GM19455 (cell line): ENCODE measurements around the gene ABLIM2.

Experiments used
- ATAC-seq: cut with Tn5 transposase; IDR thresholded peaks from one replicate; pipeline ENCODE4 v1.9.1; 2021; ENCODE audit not compliant: unreplicated experiment

Gene ABLIM2

DNA sequence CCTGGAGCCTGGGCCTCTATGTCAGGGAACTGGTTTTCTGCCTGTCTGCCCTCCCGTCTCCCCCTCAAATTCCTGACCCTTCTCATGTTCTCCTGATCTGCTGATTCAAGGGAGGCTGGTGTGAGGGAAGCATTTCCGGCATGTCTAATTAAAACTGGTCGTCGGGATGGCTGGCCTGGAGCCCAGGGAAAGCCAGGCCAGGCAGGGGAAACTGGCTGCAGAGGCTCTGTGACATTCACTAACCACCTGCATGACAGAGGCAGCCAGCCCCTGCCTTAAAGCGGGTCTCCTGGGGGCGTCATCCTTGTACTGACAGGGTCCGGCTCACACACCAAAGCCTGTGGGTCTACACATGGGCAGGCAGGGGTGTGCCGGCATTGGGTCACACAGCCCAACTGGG lies 35.2 kb downstream of the ABLIM2 start:
- ATAC-seq, result no peak

- ATAC-seq, result no peak
These were observed 35.9 kb downstream of the ABLIM2 start for GRCh38 chr4:8122746-8123145.

DNA sequence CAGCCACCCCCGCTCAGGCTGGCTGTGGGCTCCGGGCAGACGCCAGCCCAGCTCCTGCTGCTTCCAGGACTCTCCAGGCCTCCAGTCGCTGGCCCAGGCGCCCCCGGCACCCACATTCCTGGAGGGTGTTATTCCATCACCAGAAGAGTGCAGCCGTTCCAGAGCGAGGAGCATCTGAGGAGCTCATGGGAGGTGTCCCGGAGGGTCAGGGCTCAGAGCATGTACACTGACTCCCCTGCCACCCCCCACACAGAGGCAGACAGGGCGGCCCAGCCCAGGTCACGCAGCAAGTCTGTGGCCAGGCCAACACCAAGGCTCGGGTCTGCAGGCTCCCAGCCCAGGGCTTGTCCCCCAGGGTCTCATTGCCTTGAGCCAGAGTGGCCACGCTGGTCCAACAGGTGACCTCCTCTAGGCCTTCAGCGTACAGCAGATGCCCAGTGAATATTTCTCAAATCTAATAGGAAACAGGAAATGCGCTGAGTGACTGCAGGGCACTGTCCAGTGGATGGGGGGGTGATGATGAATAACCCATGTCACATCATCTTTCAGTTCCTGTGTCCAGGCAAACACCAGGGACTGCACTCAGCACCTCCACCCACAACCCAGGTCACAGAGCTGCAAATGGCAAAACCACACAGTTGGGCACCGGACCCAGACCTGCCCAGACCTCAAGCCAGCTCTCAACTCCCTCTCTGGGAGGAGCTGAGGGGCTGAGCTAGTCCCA lies 37.2 kb downstream of the ABLIM2 start:
- no peak for ATAC-seq

- no peak for ATAC-seq
These were observed 38.1 kb downstream of the ABLIM2 start for GRCh38 chr4:8120501-8120900.

DNA sequence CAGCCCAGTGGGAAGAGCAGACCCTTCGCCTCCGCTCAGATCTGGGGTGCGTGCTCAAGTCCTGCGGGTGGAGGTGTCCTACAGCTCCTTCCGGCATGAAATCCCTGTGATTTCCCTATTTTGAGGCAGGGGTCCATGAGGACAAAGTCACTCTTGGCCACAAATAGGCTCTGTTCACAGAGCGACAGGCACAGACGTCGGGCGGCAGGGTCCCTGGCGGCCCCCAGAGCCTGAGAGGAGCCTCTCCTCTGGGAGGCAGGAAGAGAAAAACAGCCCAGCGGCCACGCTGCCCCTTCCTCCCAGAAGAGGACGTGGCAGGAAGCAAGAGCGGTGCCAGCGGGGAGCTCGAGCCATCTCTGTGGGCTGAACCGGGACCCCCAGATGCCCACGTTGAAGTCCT lies 38.7 kb downstream of the ABLIM2 start:
- no peak for ATAC-seq

GRCh38 chr4:8118531-8118930 lies 40.1 kb downstream of the ABLIM2 start:
- ATAC-seq, result no peak

DNA sequence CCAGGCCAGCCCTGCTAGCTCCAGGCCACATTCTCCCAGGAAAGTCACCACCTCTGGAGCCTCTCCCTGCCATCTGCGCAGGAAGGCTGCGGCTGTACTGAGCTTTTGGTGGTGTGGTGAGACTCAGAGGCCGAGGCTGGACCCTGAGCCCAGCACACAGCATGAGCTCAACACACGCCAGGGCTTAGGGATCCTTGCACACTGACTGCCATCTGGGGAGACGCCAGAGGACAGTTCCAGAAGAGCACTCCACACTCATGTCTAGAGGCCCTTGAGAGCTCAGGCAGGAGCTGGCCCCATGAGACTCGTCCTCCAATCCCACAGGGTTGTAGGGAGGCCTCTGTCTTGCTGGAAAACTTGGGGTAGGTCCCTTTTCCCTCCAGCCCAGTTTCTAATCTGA lies 40.6 kb downstream of the ABLIM2 start:
- ATAC-seq, result no peak

DNA sequence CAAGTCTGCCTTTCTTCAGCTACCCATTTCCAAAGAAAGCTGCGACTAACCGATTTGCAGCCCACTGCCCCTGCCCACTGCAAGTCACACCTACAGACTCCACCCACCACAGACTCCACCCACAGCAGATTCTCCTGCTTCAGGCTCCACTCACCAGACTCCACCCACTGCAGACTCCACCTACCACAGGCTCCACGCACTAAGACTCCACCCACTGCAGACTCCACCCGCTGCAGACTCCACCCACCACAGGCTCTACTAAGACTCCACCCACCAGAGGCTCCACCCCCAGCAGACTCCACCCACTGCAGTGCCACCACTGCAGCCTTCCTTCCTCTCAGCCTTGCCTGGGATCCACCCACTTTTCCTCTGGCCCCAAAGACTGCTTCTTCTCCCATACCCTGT lies 41.3 kb downstream of the ABLIM2 start:
- ATAC-seq, result no peak

DNA sequence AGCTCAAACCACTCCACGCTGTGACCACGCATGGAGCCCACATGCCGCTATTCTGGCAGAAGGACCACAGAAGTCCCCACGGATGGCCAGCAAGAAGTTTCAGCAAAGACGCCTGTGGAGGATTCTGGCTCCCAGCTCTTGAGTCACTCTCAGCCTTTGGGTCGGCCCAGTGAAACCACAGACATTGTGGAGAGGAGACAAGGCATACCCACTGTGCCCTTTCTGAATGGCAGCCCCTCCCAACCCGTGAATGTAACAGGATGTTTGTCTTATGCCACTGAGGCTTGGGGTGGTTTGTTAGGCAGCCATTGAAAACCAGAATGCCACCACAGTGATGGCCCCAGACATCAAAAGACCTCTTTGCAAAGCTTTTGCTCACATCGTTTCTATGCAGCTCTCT lies 42.7 kb downstream of the ABLIM2 start:
- no peak for ATAC-seq

DNA sequence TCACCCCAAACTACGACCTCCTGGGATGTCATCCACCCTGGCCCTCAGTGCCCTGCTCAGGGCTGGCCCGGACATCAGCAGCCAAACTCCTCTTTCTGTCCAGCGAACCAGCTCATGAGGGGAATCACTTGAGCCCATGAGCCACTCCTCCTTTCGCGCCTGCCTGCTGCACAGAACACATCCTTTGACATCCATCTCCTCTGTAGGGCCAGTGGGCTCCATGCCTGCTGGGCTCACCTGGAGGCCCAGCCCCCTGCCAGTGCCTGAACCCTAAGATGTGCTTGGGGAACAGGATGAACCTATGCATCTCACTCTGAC lies 43.5 kb downstream of the ABLIM2 start:
- no peak for ATAC-seq

- no peak for ATAC-seq
These were observed 44.0 kb downstream of the ABLIM2 start for GRCh38 chr4:8114456-8115202.

DNA sequence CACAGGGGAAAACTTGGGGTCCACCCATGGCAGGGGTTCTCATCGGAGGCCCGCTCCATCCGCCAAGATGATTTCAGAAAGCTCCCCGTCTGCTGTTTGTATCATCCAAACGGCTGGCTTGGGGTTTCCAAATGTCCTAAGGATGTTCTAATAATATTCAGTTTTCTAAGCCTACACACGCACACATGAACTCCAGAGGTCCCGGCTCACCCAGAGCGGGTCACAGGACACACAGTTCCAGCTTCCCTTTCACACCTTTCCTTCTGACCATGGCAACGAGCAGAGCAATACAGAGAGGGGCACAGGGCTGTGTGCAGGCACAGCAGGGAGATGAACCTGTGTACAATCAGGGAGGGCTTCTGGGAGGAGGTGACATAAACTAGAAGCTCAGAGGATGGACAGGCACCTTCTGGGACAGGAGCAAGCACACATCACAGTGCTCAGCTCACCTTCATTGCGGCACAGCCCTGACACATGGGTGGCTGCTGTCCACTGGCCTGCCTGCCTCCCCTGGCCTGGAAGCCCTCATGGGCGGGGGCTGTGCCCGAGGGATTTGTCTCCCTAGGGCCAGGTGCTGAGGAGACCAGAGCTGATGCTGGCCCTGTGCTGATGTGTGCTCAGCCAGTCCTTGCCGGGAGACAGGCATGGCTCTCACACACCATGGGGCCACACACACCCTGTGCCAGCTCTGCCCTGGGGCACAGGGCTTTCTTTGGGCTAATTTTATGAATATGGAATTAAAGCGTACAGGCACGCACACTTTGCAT lies 44.8 kb downstream of the ABLIM2 start:
- ATAC-seq, result no peak

DNA sequence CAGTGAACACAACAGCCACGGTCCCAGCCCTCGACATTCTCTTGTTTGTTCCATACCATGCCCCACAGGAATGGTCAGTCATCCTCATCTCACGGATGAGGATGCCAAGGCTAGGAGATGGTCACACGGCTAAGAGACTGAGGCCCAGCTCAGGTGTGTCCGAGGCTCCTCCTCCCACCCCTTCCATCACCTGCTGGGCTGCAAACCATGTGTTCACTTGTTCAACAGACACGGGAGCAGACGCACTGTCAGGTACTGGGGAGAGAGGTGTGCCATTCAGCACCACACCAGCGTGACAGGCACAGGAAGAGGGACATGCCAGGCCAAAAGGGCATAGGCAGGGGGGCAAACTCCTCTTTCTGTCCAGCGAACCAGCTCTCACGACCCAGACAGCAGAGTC lies 45.9 kb downstream of the ABLIM2 start:
- no peak for ATAC-seq

DNA sequence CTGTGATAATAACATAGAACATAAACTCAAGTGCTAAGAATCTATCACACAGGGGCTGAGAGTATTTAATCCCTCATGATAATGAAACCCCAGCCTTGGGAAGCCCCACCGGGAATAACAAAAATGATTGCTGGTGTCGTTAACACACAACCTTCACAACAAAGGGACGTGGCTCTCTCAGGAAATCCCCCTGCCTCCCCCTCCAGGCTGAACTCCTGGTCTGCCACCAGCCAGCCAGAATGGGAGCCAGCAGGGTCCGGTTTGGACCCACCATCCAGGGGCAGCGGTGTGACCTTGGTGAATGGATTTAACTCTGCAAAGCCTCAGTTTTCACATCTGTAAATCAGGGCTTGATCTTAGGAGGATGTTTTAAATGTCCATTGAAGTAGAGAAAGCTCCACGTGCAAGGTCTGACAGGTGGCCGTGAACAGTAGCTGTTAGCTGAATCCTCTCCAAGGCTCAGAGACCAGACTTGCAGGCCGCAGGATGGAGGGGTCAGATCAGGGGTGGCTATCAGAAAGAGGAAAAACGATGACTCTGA lies 46.5 kb downstream of the ABLIM2 start:
- no peak for ATAC-seq

GRCh38 chr4:8110071-8110986 lies 48.3 kb downstream of the ABLIM2 start:
- no peak for ATAC-seq

GRCh38 chr4:8109406-8110065 lies 49.1 kb downstream of the ABLIM2 start:
- no peak for ATAC-seq

- no peak for ATAC-seq
These were observed 49.6 kb downstream of the ABLIM2 start for GRCh38 chr4:8108991-8109390.

- no peak for ATAC-seq
These were observed 50.4 kb downstream of the ABLIM2 start for GRCh38 chr4:8108261-8108660.

DNA sequence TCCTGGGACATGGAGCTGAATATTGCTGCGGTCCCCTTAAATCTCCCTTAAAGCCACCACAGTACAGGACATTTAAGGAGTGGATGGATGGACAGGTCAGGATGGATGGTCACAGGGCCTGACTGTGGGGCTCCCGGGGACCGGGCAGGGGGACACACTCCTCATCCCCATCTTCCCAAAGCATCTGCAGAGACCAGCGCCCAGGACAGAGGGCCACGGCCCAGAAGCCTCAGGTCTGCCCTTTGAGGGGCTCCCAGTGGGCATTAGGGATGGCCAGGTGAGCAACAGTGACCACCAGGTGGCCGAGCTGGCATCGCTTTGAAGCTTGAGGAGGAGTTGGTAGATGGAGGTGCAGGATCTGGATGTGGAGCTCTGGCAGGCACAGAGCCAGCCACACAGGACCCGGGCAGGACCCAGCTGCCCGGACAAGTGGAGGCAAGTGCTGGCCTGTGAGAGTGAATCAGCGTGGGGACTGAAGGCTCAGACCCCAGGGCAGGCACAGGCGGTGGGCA lies 51.4 kb downstream of the ABLIM2 start:
- ATAC-seq, result no peak

- ATAC-seq, result no peak
These were observed 52.1 kb downstream of the ABLIM2 start for GRCh38 chr4:8106451-8107025.
